Motor neuron (in vitro differentiated cells): ENCODE measurements around the gene NPR3. TPM values are rescaled to one million over a fixed set of nuclear protein-coding genes. Genes with fewer than 3 reads are reported as not detected.

ENCODE experiments used
- ATAC-seq, 8 experiments: fragments of 200-7000 bp; cut with Tn5 transposase; replicated peaks in 6 of 8; 2 replicates each; pipeline ENCODE4 v1.8.0; 2021; ENCODE audit warnings: mild to moderate bottlenecking in 8 of 8, moderate library complexity in 8 of 8
- H3K27ac ChIP-seq, 2 donors: fragments of 250-450 bp; sonication (Bioruptor Pico); 2 replicates each; pipeline ENCODE4 v1.9.0; 2021; ENCODE audit warnings: antibody characterized with exemption in 2 of 2, mild to moderate bottlenecking in 2 of 2, moderate library complexity in 1 of 2
- H3K4me1 ChIP-seq, 2 donors: fragments of 250-450 bp; sonication (Bioruptor Pico); replicated peaks in 1 of 2; 2 replicates each; pipeline ENCODE4 v1.6.1; 2021; ENCODE audit warnings: antibody characterized with exemption in 2 of 2, mild to moderate bottlenecking in 2 of 2, moderate library complexity in 1 of 2
- H3K4me3 ChIP-seq, 5 donors: fragments of 250-450 bp; sonication (Bioruptor Pico); 2 replicates each; pipeline ENCODE4 v1.9.0; 2021; ENCODE audit warnings: antibody characterized with exemption in 5 of 5, mild to moderate bottlenecking in 5 of 5, moderate library complexity in 4 of 5
- WGBS, 10 experiments: fragments of 450-650 bp; shearing (Covaris generic); methylation state at CpG; one replicate each; pipeline ENCODE4 v1.0.0; 2022; 5-methylcytosine and 5-hydroxymethylcytosine counted together
- in situ Hi-C, 9 experiments: fragments of 400-800 bp; cut with MboI; loops; one replicate each; pipeline ENCODE4 v1.15.0; 2021; ENCODE audit warnings: low sequenced_read_pairs in 9 of 9, low pct_unique_long_range_greater_than_20kb in 2 of 9; ENCODE audit not compliant: unreplicated experiment in 9 of 9
- total RNA-seq, 8 experiments: library from RNA; unstranded; fragments of 300-600 nt; gene quantifications; 2 replicates each; pipeline versions ENCODE4 v1.2.3 to v1.2.4, GENCODE V29; 2022

NPR3 gene, protein sequence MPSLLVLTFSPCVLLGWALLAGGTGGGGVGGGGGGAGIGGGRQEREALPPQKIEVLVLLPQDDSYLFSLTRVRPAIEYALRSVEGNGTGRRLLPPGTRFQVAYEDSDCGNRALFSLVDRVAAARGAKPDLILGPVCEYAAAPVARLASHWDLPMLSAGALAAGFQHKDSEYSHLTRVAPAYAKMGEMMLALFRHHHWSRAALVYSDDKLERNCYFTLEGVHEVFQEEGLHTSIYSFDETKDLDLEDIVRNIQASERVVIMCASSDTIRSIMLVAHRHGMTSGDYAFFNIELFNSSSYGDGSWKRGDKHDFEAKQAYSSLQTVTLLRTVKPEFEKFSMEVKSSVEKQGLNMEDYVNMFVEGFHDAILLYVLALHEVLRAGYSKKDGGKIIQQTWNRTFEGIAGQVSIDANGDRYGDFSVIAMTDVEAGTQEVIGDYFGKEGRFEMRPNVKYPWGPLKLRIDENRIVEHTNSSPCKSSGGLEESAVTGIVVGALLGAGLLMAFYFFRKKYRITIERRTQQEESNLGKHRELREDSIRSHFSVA
- total RNA-seq, result 1 to 10 TPM in 3 of 8 experiments, under 1 TPM in 5; 0.22 to 9.1 (median 0.76) TPM

DNA sequence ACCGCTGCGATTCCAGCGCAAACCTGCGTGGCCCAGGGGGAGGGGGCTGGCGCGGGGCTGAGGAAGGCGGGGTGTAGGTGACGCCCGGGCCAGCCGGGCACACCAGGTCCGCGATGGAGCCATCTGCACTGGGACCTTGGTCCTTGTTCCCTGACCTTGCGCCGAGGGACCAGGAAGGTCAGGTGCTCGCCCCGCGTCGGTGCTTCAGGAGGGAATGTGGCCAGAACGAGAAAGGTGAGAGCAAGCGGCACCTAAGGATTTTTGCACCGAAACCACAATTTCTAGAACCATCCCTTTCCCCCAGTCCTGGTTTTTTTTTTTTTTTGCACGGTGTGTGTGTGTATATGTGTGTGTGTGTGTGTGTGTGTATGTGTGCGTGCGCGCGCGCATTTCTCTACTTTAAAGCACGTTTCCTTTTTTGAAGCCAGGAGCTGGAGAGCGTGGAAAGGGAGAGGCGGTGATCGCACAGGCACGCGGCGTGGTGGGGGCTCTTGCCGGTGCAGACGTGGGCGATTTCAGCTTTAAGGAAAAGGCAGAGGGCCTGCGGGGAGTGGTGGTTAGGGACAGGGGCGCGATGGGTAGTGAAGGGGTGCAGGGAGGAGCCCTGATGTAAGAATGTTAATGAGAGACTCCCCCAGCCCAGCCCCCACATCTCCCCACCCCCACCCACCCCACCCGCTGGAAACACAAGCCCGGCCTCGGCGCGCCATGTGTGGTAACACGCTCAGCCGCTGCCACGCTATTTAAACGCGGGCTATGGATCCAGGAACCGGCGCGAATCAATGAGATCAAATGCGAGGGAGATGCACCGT, at the start of gene NPR3:
NPR3 (plus strand) TSS at position 772 of the 812 bp plus-strand sequence. CDS start 456 bp downstream, outside the sequence.
- Histone ChIP-seq H3K27ac (no peak within 1 kb of the TSS), H3K4me3 (peak within 1 kb of the TSS; percentile 35 to 48 (median 42)), H3K4me1 (peaks cover 2 to 23% of the 10 kb centered on the region in 2 donors)
- 0 to 2% (median 0%) methylated on average over 2 to 9 of the region's 55 CpGs; no CpG with 5 or more reads in 5 of the 10 experiments for WGBS, 10 experiments
- peak; percentile 13 to 79 (median 70) for ATAC-seq
- in situ Hi-C loops, result loop anchor here in 3 of 9 experiments (25.0 kb wide), 3 partner anchors 452 to 702 kb away; no protein-coding TSS in a partner anchor

DNA sequence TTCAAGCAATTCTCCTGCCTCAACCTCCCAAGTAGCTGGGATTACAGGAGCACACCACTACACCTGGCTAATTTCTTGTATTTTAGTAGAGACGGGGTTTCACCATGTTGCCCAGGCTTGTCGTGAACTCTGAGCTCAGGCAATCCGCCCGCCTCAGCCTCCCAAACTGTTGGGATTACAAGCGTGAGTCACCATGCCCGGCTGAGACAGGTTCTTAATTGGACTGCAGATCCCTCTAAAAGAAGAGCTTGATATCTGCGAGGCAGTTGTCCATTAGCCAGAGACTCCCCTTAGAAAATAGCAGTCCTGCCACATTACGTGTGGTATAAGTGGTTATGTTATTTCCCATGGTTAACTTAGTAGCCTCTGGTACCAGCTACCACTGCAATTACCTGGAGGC, 46.6 kb upstream of the NPR3 start:
- no peak overlapping the region for H3K4me3 ChIP-seq
- no peak overlapping the region for H3K27ac ChIP-seq
- no peaks in the 10 kb centered on the region for H3K4me1 ChIP-seq
- WGBS, 10 experiments, result 0 to 93% (median 71%) methylated on average over 1 to 8 of the region's 8 CpGs; no CpG with 5 or more reads in 4 of the 10 experiments
- no peak for ATAC-seq
- in situ Hi-C loops, result no loop called here

DNA sequence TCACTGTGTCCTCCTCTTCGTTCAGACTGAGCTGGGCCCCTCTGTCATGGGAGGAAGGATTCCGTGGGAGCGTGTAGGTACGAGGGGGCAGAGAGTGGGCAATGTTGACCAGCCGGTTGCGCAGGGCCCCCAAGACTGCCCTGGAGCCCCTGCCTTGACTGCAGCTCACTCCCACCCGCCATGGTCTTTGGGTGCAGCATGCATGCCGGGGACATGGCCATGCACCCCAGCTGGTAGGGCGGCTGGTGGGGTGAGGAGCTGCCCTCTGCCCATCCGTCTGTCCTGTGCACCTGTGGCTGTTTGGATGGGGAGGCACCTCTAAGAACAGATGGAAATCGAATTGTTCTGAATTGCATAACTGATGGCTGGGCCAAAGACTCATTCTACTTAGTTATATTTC, 42.6 kb upstream of the NPR3 start:
- Histone ChIP-seq H3K27ac (no peak overlapping the region), H3K4me3 (no peak overlapping the region), H3K4me1 (no peaks in the 10 kb centered on the region)
- in situ Hi-C loops, result no loop called here
- WGBS, 10 experiments, result 0 to 93% (median 64%) methylated on average over 1 to 6 of the region's 11 CpGs; no CpG with 5 or more reads in 4 of the 10 experiments
- no peak for ATAC-seq

DNA sequence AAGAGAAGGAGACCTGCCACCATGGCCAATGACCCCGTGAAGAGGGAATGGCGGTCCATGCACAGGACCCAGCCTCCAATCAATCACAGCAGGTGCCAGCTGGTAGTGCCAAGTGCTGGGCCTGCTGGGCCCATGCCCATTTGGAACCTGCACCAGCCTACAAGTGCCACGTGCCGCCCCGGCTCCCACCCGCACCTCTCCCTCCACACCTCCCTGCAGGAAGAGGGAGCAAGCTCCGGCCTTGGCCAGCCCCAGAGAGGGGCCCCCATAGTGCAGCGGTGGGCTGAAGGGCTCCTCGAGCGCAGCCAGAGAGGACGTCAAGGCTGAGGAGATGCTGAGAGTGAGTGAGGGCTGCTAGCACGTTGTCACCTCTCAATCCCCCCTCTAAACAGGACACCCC, 37.8 kb upstream of the NPR3 start:
- Histone ChIP-seq H3K27ac (no peak overlapping the region), H3K4me3 (no peak overlapping the region), H3K4me1 (no peaks in the 10 kb centered on the region)
- ATAC-seq, result no peak
- WGBS, 10 experiments, result 71 to 100% (median 76%) methylated on average over 1 to 4 of the region's 12 CpGs; no CpG with 5 or more reads in 7 of the 10 experiments
- in situ Hi-C loops, result no loop called here

- ATAC-seq, result no peak
- no peak overlapping the region for H3K4me3 ChIP-seq
- in situ Hi-C loops, result no loop called here
- WGBS, 10 experiments, result 51 to 84% (median 79%) methylated on average over 1 to 6 of the region's 7 CpGs; no CpG with 5 or more reads in 4 of the 10 experiments
- H3K4me1 ChIP-seq, result no peaks in the 10 kb centered on the region
- no peak overlapping the region for H3K27ac ChIP-seq
Observed at GRCh38 chr5:32677023-32677422, 34.1 kb upstream of the NPR3 start.

- Histone ChIP-seq H3K4me3 (no peak overlapping the region), H3K4me1 (no peaks in the 10 kb centered on the region), H3K27ac (no peak overlapping the region)
- 50 to 100% (median 100%) methylated on average over 1 to 7 of the region's 11 CpGs; no CpG with 5 or more reads in 3 of the 10 experiments for WGBS, 10 experiments
- in situ Hi-C loops, result no loop called here
- ATAC-seq, result no peak
Observed at GRCh38 chr5:32678472-32678871, 32.6 kb upstream of the NPR3 start.

DNA sequence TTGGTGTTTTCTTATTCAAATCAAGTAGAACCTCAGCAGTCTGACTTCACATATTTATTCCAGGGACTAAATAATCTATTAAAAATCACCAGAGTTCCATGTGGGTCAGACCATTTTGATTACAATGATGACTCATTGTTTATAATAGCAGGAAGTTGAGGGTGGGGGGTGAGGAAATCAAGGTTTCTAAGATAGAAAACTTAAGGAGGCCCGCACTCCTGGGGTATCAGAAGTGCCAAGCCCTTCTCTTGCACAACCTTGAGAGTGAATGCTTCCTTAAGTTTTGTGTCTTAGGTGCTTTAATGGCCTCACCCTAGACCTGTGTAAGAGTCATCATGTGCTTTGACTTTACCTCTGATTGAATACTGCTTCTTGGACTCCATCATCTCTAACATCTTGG, 31.9 kb upstream of the NPR3 start:
- in situ Hi-C loops, result no loop called here
- no peak overlapping the region for H3K4me3 ChIP-seq
- no peak for ATAC-seq
- H3K4me1 ChIP-seq, result no peaks in the 10 kb centered on the region
- 40 to 100% (median 86%) methylated on average over 1 of the region's 1 CpG; no CpG with 5 or more reads in 5 of the 10 experiments for WGBS, 10 experiments
- H3K27ac ChIP-seq, result no peak overlapping the region

- in situ Hi-C loops, result no loop called here
- no peak for ATAC-seq
- Histone ChIP-seq H3K4me3 (no peak overlapping the region), H3K4me1 (no peaks in the 10 kb centered on the region), H3K27ac (no peak overlapping the region)
- 14 to 74% (median 47%) methylated on average over 1 to 2 of the region's 2 CpGs; no CpG with 5 or more reads in 1 of the 10 experiments for WGBS, 10 experiments
Observed at GRCh38 chr5:32680183-32680582, 30.9 kb upstream of the NPR3 start.

GRCh38 chr5:32683125-32683524, 28.0 kb upstream of the NPR3 start:
- Histone ChIP-seq H3K27ac (no peak overlapping the region), H3K4me1 (no peaks in the 10 kb centered on the region), H3K4me3 (no peak overlapping the region)
- whole genome bisulfite sequencing, 10 experiments, result 0 to 60% (median 36%) methylated on average over 1 to 2 of the region's 2 CpGs; no CpG with 5 or more reads in 1 of the 10 experiments
- no peak for ATAC-seq
- in situ Hi-C loops, result no loop called here

GRCh38 chr5:32684260-32684659, 26.9 kb upstream of the NPR3 start:
- in situ Hi-C loops, result no loop called here
- H3K4me3 ChIP-seq, result no peak overlapping the region
- ATAC-seq, result no peak
- H3K4me1 ChIP-seq, result no peaks in the 10 kb centered on the region
- H3K27ac ChIP-seq, result no peak overlapping the region
- WGBS, 10 experiments, result 100% methylated on average over 1 of the region's 1 CpG; no CpG with 5 or more reads in 7 of the 10 experiments

DNA sequence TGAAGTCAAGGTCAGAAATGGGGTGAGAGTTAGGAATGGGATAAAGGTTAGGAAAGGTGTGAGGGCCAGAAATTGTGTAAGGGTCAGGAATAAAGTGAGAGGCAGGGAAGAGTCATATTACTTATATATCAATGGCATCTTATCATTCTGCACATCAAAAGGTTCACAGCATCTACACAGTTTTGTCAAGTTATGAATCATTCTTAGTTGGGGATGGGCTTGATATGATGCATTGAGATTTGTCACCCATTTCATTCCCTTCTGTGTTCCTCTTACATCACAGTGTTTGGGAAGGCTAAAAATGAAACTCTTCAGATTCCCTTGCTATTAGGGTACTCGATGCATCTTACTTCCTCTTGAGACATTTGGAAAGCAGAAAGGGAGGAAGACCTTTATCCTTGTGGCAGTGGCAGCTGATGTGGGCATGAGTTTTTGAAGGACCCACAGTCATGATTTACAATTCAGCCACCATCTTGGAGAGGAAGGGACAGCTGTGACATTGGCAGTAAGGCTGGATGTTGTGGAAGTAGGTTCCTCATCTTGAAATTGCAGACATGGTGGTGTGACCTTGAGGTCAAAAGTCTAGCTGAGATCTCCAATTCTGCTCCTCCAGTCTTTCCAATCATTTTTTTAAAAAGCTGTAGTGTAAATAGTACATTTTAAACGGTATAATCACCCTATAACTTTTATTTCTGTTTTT, 24.2 kb upstream of the NPR3 start:
- in situ Hi-C loops, result no loop called here
- no peaks in the 10 kb centered on the region for H3K4me1 ChIP-seq
- H3K4me3 ChIP-seq, result no peak overlapping the region
- no peak overlapping the region for H3K27ac ChIP-seq
- 0 to 79% (median 50%) methylated on average over 1 to 2 of the region's 2 CpGs; no CpG with 5 or more reads in 1 of the 10 experiments for WGBS, 10 experiments
- no peak for ATAC-seq

GRCh38 chr5:32687499-32687831, 23.7 kb upstream of the NPR3 start:
- ATAC-seq, result no peak
- Histone ChIP-seq H3K27ac (no peak overlapping the region), H3K4me1 (no peaks in the 10 kb centered on the region), H3K4me3 (no peak overlapping the region)
- in situ Hi-C loops, result no loop called here
